Measurements from ENCODE around the gene POPDC2.
"Not testable (repeated sequence)": the region's sequence is repeated elsewhere in the genome, so short reads cannot be mapped to it uniquely, and the experiment has no call there.

The POPDC2 gene

DNA sequence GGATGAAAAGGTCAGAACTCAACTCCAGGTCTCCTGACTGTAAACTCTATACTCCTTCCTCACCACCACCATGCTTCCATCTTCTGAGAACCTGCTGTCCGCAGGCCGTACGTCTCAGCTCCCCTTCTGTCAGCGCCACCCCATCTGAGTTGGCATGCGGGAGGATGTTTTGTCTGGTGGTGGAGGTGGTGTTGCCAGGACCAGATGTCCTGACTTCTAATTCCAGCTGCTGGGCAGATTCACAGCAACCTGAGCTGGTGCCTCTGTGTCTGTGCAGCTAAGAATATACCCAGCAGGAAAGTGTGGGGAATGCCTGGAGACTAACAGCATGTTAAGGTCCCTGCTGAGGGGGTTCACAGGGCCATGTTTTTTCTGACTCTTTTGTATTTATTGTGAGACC lies 39.5 kb downstream of the POPDC2 start:
- no peak for DNase-seq (ENCODE audit: insufficient read length, low spot score)

GRCh38 chr3:119619094-119619493 lies 41.3 kb downstream of the POPDC2 start:
- no peak for DNase-seq (ENCODE audit: insufficient read length, low spot score)
- no peak for FAIRE-seq

More for the DNA sequence above, 39.5 kb downstream of the POPDC2 start:
- FAIRE-seq: no peak

GRCh38 chr3:119616056-119616455 lies 44.3 kb downstream of the POPDC2 start:
- no peak for FAIRE-seq
- DNase-seq (ENCODE audit: insufficient read length, low spot score): no peak

DNA sequence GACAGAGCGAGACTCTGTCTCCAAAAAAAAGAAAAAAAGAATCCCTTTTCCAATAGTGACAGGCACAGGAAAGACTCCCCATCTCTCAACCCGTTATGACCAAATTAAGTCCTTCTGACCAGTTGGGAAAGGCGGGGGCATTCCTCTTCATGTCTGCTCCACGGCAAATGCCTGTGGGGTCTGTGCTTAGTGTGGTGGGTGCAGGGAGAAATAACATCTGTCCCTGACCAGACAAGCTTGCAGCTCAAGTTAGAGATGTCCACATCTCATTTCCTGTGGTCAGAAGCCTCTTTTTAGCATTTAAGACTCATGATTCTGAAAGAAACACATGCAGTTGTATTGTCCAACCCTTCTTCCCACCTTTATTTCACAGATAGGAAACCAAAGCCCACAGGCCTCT lies 46.5 kb downstream of the POPDC2 start:
- no peak for FAIRE-seq
- no peak for DNase-seq (ENCODE audit: insufficient read length, low spot score)

DNA sequence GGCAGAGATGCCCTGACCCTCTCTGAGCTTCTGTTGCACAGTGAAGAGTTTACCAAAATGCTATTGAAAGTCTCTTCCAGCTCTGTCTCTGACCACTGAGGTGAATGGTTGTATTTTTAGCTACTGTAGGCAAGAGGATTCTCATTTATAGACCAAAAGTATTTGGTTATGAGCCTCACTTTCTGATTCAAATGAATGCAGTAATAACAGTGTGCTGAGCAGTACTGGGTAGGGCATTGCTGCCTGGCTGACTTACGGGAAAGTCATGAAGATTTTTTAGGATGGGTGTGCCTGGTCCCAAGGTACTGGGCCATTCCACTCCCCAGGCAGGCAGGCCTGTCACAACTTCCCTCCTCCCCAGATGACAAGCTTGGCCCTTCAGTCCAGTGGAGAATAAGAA lies 47.2 kb downstream of the POPDC2 start:
- DNase-seq (ENCODE audit: insufficient read length, low spot score): no peak
- FAIRE-seq: no peak

DNA sequence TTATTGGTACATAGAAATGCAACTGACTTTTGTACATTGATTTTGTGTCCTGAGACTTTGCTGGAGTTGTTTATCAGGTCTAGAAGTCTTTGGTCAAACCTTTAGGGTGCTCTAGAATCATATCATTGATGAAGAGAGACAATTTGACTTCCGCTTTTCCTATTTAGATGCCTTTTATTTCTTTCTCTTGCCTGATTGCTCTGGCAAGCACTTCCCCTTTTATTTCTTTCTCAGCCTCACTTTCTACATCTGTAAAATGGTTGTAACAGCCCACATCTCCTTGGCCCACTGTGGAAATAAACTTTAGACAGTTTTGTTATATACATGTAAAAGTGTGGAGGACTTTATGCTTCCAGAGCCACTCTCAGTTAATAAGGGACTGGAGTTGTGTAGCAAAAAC lies 48.7 kb downstream of the POPDC2 start:
- no peak for FAIRE-seq
- DNase-seq (ENCODE audit: insufficient read length, low spot score): no peak

DNA sequence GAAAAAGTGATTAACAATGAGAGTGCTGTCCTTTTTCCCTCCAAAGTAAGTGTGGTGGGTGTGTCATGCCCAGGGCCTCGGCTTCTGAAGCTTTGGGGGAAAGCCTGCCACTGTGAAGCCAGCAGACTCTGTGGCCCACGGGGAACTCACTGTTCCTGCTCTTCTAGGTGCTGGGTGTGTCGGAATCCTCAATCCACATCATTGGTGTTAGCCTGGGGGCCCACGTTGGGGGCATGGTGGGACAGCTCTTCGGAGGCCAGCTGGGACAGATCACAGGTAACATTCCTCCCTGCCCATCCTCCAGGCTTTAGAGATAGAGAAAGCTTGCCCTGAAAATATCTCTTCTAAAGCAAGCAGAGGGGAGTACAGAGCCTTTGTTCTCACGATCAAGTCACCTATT lies 51.1 kb downstream of the POPDC2 start:
- no peak for DNase-seq (ENCODE audit: insufficient read length, low spot score)
- FAIRE-seq: no peak

- no peak for DNase-seq (ENCODE audit: insufficient read length, low spot score)
- FAIRE-seq: no peak
These were observed 51.9 kb downstream of the POPDC2 start for GRCh38 chr3:119608405-119609000.

- no peak for DNase-seq (ENCODE audit: insufficient read length, low spot score)
- no peak for FAIRE-seq
These were observed 55.5 kb downstream of the POPDC2 start for GRCh38 chr3:119604878-119605277.

GRCh38 chr3:119602676-119603075 lies 57.7 kb downstream of the POPDC2 start:
- FAIRE-seq (peak; percentile 79), DNase-seq (ENCODE audit: insufficient read length, low spot score) (no peak)

GRCh38 chr3:119601154-119601553 lies 59.2 kb downstream of the POPDC2 start:
- DNase-seq (ENCODE audit: insufficient read length, low spot score) (no peak), FAIRE-seq (no peak)

GRCh38 chr3:119600732-119601131 lies 59.7 kb downstream of the POPDC2 start:
- FAIRE-seq: peak; percentile 95
- DNase-seq (ENCODE audit: insufficient read length, low spot score): peak; percentile 41

- peak; percentile 75 for FAIRE-seq
- DNase-seq (ENCODE audit: insufficient read length, low spot score): no peak
These were observed 60.7 kb downstream of the POPDC2 start for GRCh38 chr3:119599558-119600174.

DNA sequence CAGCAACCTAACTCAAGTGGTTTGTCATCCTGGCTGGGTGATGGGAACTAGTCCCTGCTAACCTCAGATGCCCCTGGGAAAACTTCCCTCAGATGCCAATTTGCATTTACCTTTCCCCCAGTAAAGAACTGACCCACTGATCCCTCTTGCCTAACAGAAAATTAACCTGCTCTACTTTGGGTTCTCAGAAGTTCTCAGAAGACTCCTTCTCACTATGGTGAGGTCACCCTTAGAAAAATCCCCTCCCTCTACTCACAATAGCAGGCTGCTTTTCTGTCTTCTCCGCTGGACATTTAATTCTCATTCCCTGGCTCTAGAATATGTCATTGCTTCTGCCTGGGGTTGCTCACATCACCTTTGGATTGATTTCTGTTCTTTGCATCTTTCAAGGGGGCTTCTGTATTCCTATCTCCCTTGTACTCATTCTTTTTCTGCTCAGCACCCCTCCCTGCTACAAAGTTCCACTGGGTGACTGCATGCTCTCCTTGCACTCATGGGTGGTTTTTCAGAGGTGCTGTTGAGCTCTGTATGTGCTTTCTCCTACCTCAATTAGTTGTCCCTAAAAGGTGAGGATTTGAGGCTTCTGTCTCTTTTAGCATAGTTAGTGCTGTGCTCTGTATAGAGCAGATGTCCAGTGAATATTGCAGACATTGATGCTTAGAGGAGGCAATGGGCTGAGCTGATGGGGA lies 61.8 kb downstream of the POPDC2 start:
- no peak for DNase-seq (ENCODE audit: insufficient read length, low spot score)

GRCh38 chr3:119597548-119598288 lies 62.7 kb downstream of the POPDC2 start, which contains the start of gene PLA1A:
Gene PLA1A (plus strand): TSS chr3:119597885. CDS start chr3:119597914, 29 bp downstream.
- DNase-seq (ENCODE audit: insufficient read length, low spot score): no peak
- FAIRE-seq: peak; percentile 91

More for the DNA sequence above, 61.8 kb downstream of the POPDC2 start:
- FAIRE-seq: peak; percentile 96

- DNase-seq (ENCODE audit: insufficient read length, low spot score) (no peak), FAIRE-seq (peak; percentile 80)
These were observed 64.0 kb downstream of the POPDC2 start for GRCh38 chr3:119596398-119596797.

DNA sequence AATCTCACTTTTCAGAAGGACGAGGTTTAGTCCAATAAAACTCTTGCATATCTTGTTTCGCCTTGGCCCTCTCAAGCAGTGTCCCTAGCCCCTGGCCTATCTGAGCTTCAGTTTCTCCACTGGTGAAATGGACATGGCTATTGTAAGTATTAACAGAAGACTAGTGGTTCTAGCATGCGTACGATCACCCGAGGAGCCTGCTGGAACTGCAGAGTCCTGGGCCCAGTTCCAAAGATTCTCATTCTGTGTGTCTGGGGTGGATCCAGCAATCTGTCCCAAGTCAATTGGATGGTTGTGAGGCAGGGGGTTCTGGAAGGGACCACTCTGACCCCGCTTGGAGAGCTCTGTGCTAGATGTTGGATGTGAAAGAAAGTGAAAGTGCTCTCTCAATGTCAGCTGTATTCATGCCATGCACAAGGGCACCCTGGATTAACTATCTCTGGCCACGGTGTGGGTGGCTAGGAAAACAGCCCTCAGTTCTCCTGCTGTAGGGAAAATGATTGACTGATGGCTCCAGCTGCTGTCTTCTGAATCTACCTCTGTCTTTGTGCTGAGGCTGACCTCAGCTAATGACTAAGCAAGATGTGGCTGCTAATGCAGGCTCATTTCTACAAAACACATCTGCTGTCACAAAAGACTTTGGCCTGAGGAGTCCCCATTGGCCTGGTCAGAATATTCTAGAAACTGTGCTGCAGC lies 64.6 kb downstream of the POPDC2 start:
- no peak for DNase-seq (ENCODE audit: insufficient read length, low spot score)

DNA sequence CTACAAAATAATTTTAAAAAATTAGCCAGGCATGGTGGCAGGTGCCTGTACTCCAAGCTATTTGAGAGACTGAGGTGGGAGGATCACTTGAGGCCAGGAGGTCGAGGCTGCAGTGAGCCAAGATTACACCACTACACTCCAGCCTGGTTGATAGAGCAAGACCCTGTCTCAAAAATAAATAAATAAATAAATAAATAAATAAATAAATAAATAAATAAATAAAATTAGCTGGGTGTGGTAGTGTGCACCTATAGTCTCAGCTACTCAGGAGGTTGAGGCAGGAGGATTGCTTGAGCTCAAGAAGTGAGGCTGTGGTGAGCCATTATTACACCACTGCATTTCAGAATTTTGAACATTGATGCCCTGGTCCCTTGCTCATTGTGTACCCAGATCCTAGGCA lies 65.5 kb downstream of the POPDC2 start:
- not testable (repeated sequence) for DNase-seq (ENCODE audit: insufficient read length, low spot score)
- FAIRE-seq: peak; percentile 21

More for the DNA sequence above, 64.6 kb downstream of the POPDC2 start:
- peak; percentile 14 for FAIRE-seq

DNA sequence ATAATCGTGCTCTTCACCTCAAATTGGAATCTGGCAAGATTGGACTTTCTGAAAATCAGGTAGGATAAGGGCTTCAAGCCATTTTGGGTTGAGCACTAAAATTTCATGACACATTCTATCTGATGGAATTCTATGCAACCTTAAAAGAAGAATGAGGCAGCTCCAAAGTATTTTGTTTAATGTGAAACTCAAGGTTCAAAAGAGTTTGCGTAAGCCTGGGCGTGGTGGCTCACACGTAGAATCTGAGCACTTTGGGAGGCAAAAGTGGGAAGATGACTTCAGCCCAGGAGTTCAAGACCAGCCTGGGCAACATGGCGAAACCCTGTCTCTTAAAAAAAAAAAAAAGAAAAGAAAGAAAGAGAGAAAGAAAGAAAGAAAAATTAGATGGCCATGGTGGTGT lies 66.3 kb downstream of the POPDC2 start:
- DNase-seq (ENCODE audit: insufficient read length, low spot score) (no peak), FAIRE-seq (no peak)

DNA sequence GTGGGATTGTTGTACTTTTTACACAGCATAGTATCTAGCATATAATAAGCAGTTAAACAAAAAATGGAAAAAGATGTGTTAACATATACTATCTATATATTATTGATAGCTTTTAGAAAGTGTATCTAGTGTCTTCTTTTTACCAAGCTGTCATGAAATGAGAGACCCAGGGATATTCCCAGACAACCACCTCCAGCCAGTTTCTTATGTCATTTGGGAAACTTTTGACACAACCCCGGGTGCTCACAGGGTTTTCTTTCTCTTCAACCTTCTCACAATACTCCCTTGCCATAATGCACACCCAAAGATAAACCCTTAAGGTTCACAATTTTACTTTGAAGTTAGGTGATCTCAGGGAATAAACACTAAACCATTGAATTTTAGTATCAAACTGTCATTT lies 67.5 kb downstream of the POPDC2 start:
- no peak for FAIRE-seq
- no peak for DNase-seq (ENCODE audit: insufficient read length, low spot score)

Measured in GM19239 (cell line).